NCI-H2081 (cell line): ENCODE measurements around the gene TAMALIN.
A peak's percentile ranks its signal among the peaks of the same experiment; 100 is the strongest.
"Not testable (repeated sequence)": the region's sequence is repeated elsewhere in the genome, so short reads cannot be mapped to it uniquely, and the experiment has no call there.

Experiments used
- DNase-seq, 2 experiments: peaks; one replicate each; lab custom pipeline; 2025; lab: John Stamatoyannopoulos, UW

TAMALIN gene

DNA sequence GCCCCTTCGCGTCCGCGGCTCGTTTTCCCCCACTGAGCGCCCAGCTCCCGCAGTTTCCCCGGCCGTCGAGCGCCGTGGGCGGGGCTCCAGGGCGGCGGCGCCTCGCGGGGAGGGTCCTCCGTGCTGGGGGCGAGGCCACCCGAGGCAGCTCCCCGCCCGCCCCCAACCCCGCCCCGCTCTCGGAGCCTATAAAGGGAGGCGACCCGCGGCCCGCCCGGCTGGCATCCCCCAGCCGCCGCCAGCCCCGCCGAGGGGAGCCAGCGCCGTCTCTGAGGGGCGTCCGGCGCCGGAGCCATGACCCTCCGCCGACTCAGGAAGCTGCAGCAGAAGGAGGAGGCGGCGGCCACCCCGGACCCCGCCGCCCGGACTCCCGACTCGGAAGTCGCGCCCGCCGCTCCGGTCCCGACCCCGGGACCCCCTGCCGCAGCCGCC, at the start of gene TAMALIN:
TSS of gene TAMALIN (plus strand) at position 221 of the 432 bp plus-strand sequence. CDS start at position 295, 74 bp downstream.
- peak; percentile 63 to 71 for DNase-seq

DNA sequence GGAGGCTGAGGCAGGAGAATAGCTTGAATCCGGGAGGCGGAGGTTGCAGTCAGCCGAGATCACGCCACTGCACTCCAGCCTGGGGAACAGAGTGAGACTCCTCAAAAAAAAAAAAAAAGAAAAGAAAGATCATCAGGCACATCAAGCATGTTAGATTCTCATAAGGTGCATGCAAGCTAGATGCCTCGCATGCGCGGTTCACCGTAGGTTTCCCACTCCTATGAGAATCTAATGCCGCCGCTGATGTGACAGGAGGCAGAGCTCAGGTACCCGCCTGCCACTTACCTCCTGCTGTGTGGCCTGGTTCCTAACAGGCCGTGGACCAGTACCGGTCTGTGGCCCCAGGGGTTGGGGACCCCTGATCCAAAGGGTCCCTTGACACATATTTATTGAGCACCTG, 48.2 kb upstream of the TAMALIN start:
- DNase-seq, result no peak

DNA sequence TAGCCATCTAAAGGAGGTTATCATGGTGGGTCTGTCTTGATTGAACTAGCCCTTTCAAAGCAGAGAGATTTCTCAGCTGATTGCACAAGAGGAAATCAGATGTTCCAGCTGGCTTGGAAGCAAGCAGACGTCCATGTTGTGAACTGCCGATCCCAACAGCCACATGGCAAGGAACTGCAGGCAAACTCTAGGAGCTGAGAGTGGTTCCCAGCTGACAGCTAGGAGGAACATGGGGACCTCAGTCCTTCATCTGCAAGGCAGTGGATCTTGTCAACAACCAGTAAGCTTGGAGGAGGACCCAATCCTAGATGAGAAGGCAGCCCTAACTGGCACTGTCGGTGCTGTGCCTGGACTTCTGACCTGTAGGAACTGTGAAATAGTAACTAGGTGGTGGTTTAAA, 47.5 kb upstream of the TAMALIN start:
- no peak for DNase-seq

DNA sequence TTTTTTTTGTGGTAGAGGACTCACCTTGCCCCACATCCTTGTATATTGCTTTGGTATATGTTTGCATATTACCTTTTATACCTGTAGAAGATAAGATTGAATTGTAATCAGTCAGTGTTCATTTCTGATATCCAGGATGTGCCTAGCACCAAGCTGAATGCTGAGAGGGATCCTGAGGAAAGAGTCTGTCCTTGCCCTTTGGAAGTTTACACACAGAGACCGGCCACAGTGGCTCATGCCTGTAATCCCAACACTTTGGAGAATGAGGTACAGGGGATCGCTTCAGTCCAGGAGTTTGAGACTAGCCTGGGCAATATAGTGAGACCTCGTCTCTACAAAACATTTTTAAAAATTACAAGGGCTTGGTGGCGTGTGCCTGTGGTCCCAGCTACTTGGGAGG, 46.8 kb upstream of the TAMALIN start:
- DNase-seq, result no peak

DNA sequence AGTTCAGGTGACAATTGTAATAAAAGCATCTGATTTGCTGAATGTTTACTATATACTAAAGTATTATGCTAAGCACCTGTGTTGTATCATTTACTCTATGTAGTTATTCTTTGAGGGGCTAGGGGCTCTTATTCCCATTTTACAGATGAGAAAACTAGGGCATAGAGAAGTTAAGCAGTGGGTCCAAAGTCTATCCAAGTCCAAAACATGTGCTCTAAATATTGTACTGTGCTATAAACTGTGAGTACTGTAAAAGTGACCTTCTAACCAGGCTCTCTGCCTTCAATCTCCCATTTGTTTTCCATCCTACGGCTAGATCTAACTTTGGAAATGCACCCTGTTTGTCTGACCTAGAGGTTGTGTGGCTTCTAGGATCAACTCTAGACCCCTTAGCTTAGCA, 46.3 kb upstream of the TAMALIN start:
- no peak for DNase-seq

DNA sequence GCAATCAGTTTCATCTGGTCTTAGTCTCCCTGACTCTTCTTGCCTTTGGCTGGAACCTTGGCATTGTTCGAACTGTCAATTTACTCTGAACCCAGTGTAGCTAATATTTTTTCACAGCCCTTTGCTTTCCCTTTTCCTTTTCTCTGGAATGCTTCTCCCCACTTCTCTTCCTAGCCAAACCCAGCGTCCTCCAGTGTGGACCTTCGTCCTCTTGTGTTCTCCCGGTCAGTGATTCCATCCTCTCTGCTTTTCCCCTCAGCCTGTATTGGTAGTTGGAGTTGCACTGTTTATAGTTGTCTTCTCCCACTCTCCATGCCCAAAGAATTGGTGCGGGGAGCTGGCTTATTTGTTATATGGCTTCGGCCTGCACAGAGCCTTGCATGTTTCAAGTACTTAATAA, 45.9 kb upstream of the TAMALIN start:
- no peak for DNase-seq

DNA sequence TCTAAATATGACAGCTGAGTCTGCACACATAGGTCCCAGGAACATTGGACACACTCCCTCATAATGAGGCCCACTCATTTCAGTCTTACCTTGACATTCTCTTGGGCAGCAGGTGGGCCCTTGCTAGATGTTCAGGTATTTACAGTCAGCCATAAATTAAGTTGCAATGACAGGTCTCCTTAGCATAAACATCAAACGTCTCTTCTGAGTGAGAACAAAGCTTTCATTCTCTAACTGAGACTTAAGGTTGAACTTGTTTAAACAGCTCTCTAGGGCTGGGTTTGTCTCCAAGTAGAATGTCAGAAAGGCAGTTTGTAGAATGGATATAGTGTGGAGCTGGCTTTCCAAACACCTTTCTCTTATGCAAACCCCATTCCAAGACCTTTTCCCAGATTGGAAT, 44.9 kb upstream of the TAMALIN start:
- no peak for DNase-seq

DNA sequence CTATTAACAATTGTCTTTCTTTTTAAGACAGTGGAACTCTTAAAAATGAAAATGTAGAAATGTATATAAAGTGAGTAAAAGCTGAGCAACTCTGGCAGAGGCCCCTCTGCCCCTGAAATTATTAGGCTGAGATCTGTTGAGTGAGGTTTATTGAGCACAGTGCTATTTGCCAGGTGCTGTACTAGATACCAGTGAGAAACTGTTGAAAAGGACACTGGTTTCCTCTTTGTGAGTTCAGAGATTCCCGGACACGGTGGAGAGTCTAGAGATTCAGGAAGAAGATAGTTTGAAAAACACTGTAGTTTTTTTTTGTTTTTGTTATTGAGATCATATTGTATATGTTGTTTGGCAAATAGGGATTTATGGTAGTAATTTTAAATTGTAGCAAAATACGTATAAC, 44.0 kb upstream of the TAMALIN start:
- DNase-seq, result no peak

DNA sequence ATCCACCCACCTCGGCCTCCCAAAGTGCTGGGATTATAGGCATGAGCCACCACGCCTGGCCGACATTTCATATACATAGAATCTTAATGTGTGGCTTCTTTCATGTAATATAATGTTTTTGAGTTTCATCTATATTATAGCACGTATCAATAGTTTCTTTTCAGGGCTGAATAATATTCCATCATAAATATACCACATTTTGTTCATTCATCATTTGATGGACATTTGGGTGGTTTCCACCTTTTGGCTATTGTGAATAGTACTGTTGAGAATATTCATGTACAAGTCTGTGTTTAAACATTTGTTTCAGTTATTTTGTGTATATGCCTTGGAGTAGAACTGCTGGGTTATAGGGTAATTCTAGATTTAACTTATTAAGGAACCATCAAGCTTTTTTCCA, 43.3 kb upstream of the TAMALIN start:
- no peak for DNase-seq

DNA sequence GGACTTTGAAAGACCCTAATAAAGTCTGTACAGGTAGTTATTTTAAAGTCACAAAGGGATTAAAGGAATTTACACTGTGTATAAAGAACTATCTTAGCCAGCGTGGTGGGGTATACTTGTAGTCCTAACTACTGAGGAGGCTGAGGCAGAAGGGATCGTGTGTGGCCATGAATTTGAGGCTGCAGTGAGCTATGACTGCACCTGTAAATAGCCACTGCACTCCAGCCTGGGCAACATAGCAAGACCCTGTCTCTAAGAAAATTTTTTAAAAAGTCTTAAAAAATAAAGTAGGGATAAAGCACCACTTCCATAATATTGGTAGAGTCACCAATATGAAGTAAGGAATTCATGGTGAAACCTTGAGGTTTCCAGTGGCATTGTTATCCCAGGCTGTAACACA, 37.1 kb upstream of the TAMALIN start:
- no peak for DNase-seq

DNA sequence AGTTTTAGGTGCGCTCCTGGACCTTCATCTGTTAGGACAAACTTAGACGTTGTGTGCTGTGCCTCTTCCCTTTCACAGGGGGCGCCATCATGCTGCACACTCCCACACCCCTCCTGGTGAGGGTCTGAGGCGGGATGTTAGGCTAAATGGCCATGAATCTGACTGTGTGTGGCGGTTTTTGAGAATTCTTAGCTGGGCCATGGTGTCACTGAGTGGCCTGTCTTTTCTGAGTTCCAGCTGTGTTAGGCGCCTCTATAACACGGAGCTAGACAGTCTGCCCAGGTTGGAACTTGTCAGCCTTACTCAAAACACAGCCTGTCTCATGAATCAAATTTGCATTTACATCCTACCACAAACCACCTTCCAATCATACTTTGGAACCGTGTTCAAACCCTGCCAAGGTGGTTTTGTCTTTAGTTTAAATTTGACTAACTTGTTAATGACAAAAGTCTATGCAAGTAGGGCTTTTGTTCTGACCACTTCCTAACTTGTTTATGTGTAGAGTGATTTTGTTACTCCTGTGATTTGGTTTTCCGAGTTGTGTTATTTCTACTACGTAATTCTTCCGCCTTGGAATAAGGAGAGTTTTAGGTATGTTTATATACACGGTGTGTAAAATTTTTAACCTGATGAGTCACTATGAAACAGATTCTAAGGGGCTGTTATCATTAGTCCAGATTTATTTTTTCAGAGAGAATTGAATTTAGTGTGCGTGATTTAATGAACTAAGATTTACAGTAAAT, 35.7 kb upstream of the TAMALIN start:
- no peak for DNase-seq

DNA sequence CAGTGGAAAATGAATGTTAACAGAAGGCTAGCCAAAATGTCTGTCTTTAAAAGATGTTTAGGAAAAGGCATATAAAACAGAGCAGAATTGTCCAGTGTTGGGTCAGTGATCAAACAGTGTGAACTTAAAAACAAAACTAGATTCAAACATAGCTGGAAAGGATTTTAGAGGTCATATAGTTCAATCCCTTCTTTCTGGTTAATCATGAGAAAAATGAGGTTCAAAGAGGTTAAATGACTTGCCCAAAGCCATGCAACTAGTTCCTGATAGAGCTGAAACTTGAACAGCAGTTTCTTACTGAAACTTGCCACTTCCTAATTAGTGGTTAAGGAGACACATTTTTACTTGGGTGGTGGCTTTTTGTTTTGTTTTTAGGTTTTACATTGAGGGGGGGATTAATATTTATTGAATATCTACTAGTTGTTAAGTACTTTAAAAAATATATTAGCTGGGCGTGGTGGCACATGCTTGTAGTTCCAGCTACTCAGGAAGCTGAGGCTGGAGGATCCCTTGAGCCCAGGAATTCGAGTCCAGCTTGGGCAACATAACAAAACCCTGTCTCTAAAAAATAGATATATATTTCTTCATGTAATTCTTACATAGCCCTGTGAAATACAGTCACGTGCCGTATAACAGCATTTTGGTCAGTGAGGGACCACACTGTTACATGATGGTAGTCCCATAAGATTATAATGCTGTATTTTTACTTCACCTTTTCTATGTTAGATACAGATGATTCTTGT, 34.9 kb upstream of the TAMALIN start:
- no peak for DNase-seq

DNA sequence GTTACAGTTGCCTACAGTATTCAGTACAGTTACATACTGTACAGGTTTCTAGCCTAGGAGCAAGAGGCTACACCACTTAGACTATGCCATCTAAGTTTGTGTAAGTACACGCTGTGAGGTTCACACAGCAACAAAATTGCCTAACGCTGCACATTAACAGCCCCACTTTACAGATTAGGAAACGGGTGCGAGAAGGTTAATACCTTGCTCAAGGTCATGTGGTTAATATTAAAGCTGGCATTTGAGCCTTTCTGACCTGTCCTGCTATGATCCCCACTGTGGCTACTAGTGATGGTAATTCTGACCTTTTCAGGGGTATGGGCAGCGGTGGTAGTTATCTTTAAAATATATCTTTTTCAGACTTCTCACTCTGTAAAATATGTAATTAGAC, 34.3 kb upstream of the TAMALIN start:
- no peak for DNase-seq

DNA sequence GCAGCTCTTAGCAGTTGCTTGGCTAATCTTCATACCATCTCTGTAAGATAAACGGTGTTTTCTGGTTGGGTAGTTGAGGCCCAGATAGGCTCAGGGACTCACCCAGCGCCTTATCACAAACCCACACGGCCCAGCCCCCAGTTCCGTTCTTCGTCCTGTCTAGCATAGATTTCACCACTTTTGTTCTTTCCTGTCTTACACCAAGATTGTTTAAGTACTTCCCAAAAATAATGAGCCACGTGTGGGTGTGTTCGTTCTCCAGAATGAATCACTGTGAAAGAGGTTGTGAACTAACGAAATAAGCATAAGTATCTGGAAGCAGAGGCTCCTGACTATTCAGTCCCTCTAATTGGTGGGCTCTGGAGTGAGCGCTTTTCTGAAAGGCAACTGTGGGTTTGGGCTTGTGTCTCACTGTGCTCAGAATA, 33.9 kb upstream of the TAMALIN start:
- no peak for DNase-seq

DNA sequence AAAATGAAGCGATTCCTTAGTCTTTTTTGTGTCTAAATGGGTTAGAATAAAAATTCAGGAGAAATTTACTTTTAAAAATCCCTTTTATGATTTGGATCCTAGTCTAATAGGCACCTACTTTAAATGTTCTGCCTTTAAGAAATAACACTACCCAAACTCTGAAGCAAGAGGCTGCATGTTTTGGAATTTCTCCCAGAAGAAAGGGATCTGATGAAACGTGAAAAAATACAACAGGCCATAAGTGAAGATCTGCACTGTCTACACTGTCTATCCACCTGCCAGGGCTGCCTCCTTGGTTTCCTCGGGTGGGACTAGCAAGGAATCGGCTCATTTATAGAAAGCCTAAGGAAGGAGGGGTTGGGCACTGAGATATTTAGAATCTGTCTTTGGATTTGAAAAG, 33.2 kb upstream of the TAMALIN start:
- DNase-seq, result no peak

DNA sequence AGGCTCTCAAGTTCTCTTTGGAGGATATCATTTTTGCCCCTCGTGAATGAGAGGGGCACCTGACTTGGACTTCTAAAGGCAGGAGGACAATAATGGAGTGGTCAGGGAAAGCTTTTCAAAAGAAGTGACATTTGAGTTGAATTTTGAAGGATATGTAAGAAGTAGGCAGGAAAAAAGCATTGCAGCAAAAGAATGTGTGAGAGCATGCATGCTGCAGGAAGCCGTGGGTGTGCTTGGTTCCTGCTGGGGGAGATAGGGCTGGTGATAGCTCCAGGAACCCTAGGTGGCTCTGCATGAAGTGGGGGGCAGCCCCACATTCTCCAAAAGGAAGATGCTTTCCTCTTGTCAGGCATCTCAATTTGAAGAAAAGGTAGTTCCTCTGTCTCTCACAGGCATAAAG, 32.1 kb upstream of the TAMALIN start:
- no peak for DNase-seq

DNA sequence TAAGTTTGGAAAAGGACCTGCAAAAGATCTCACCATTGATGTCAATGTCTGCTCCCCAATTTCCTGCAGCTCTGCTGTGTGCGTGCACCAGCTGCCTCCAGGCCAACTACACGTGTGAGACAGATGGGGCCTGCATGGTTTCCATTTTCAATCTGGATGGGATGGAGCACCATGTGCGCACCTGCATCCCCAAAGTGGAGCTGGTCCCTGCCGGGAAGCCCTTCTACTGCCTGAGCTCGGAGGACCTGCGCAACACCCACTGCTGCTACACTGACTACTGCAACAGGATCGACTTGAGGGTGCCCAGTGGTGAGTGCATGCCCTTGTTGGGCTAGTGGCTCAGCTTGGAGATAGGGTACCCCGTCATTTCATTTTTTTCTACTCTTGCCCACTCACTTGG, 31.6 kb upstream of the TAMALIN start:
- DNase-seq, result no peak

DNA sequence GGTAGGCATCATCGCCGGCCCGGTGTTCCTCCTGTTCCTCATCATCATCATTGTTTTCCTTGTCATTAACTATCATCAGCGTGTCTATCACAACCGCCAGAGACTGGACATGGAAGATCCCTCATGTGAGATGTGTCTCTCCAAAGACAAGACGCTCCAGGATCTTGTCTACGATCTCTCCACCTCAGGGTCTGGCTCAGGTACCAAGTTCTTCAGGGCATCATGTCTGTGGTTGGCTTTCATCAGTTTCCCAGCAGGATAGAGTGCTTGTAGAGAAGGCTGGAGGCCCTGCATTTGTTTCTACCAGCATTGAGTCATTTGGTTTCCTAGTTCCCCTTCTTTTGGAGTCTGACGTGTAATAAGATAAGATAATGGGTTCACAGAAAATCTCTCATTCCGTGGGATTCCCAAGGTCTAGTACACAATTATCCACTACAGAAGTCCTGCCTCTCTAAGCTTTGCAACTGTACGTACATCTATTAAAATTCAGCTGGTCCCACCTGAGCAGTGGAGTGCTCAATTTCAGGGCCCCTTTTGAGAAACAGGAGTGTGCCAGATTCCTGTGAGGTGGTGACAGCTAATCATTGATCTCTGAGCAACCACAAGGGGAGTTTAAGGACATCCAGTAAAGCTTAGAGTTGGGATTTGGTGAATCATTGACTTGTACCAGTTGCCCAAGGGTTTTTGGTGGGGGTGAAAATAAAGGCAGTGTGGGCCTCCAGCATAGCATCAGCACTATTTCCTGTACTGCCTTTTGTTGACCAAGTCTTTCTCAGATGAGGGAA, 30.2 kb upstream of the TAMALIN start:
- DNase-seq, result no peak

DNA sequence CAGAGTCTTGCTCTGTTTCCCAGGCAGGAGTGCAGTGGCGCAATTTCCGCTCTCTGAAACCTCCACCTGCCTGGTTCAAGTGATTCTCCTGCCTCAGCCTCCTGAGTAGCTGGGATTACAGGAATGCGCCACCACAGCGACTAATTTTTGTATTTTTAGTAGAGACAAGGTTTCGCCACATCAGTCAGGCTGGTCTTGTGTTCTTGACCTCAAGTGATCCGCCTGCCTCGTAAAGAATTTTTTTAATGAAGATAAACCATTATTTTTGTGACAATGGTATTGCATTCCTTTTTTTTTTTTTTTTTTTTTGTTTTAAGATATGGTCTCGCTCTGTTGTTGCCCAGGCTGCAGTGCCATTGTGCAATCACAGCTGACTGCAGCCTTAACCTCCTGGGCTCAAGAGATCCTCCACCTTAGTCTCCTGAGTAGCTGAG, 29.4 kb upstream of the TAMALIN start:
- no peak for DNase-seq

DNA sequence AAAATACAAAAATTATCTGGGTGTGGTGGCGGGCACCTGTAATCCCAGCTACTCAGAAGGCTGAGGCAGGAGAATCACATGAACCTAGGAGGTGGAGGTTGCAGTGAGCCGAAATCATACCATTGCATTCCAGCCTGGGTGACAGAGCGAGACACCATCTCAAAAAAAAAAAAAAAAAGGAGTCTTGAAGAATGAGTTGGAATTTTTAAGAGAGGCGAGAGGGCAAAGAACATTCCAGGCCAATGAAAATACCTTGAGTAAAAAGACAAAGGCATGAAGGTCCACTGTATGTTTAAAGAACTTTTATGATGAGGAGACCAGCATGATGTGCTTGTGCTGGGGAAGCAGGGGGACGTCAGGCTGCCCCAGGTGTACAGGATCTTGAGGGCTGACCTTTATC, 27.4 kb upstream of the TAMALIN start:
- DNase-seq, result not testable (repeated sequence)

DNA sequence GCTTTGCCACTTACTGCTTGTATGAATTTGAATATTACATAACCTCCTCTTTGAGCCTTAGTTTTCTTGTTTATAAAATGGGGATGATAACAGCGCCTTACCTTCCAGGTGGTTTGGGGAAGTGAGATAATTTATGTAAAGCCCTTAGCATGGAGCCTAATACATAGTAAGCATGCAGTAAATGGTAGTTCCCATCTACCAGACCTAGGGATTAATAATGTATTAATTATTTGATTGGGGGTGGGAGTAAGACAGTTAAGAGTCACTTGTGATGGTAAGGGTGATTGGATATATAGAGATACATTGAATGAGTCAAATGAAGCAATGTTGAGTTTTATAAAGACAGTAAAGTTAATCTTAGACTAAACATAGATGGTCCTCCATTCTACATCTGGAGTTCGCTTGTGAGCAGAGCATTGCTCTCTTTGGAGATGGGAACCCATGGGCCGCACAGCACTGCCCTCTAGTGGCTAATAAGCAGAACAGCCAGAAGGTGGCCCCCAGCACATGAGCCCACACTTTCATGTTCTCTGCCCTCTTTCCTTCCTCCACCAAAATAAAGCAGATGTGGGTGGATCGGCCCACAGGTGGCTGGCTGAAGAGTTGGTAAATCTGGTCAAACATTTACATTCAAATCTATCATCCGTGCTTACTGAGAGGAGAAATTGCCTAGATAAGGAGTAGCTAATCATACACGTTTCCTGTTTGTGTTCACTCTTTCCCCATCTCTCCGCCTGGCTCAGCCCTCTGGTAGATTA, 26.5 kb upstream of the TAMALIN start:
- peak; percentile 54 to 59 for DNase-seq

DNA sequence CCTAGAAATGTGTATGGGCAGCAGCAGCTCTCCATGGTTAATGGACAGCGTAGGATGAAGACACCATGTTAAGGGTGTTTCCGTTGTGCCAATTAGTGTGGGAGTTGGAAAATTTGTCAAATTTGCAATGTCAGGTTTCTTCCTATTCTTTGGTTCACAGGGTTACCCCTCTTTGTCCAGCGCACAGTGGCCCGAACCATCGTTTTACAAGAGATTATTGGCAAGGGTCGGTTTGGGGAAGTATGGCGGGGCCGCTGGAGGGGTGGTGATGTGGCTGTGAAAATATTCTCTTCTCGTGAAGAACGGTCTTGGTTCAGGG, 26.0 kb upstream of the TAMALIN start:
- DNase-seq, result no peak
